HPDE6-E6E7 (cell line): Measurements from ENCODE around the gene YIPF7.

Source experiments
- DNase-seq: peaks from one replicate; pipeline ENCODE4 v3.0.0; 2011; ENCODE audit warnings: missing footprints; ENCODE audit errors: extremely low spot score

Gene YIPF7

GRCh38 chr4:44623676-44624075 lies 27.7 kb downstream of the YIPF7 start:
- no peak for DNase-seq

- DNase-seq = no peak
Observed at GRCh38 chr4:44616621-44617020, 34.8 kb downstream of the YIPF7 start.

- no peak for DNase-seq
Observed at GRCh38 chr4:44583393-44583792, 68.0 kb downstream of the YIPF7 start.

- DNase-seq = no peak
Observed at GRCh38 chr4:44580231-44580630, 71.2 kb downstream of the YIPF7 start.

- no peak for DNase-seq
Observed at GRCh38 chr4:44578954-44579353, 72.5 kb downstream of the YIPF7 start.
